KMS-11 (cell line): ENCODE data around the gene EIF2B2.

ENCODE experiments used
- H2AFZ ChIP-seq: fragments of 200-600 bp; sonication (generic); 2 replicates; pipeline ENCODE4 v1.6.1; 2016; ENCODE audit warnings: antibody characterized with exemption, mixed run types, low read depth
- H3K27ac ChIP-seq: fragments of 200-600 bp; sonication (generic); 2 replicates; pipeline ENCODE4 v1.6.1; 2016; ENCODE audit warnings: mild to moderate bottlenecking, mixed run types
- H3K27me3 ChIP-seq: fragments of 200-600 bp; sonication (generic); 2 replicates; pipeline ENCODE4 v1.6.1; 2017; ENCODE audit warnings: mild to moderate bottlenecking, low read depth, mixed run types, moderate library complexity; ENCODE audit not compliant: insufficient read depth
- H3K36me3 ChIP-seq: fragments of 200-600 bp; sonication (generic); 2 replicates; pipeline ENCODE4 v1.6.1; 2017; ENCODE audit warnings: mild to moderate bottlenecking, mixed run types; ENCODE audit not compliant: insufficient read depth
- H3K4me1 ChIP-seq: fragments of 200-600 bp; sonication (generic); 2 replicates; pipeline ENCODE4 v1.6.1; 2016; ENCODE audit warnings: mild to moderate bottlenecking, low read depth, mixed run types; ENCODE audit not compliant: poor library complexity, severe bottlenecking
- H3K4me2 ChIP-seq: fragments of 200-600 bp; sonication (generic); 2 replicates; pipeline ENCODE4 v1.7.0; 2016; ENCODE audit warnings: mild to moderate bottlenecking, mixed run types
- H3K4me3 ChIP-seq: fragments of 200-600 bp; sonication (generic); IDR thresholded peaks from 2 replicates; pipeline ENCODE4 v1.6.1; 2017; ENCODE audit warnings: low read depth, low read length, mixed read lengths; ENCODE audit not compliant: insufficient read depth
- H3K79me2 ChIP-seq: fragments of 200-600 bp; sonication (generic); 2 replicates; pipeline ENCODE4 v1.6.1; 2016; ENCODE audit warnings: low read depth, mixed run types; ENCODE audit not compliant: insufficient read depth
- H3K9ac ChIP-seq: fragments of 200-600 bp; sonication (generic); 2 replicates; pipeline ENCODE4 v1.6.1; 2016; ENCODE audit warnings: mild to moderate bottlenecking, mixed run types
- H4K20me1 ChIP-seq: fragments of 200-600 bp; sonication (generic); 2 replicates; pipeline ENCODE4 v1.6.1; 2016; ENCODE audit warnings: mild to moderate bottlenecking, mixed run types; ENCODE audit not compliant: insufficient read depth
- TF ChIP-seq, protein P1 (sequence below): fragments of 200-600 bp; sonication (generic); conservative IDR thresholded peaks from 2 replicates; pipeline ENCODE4 v1.6.1; 2017; ENCODE audit warnings: low read depth, mild to moderate bottlenecking, antibody characterized with exemption, low read length, moderate library complexity, mixed read lengths

Gene EIF2B2

DNA sequence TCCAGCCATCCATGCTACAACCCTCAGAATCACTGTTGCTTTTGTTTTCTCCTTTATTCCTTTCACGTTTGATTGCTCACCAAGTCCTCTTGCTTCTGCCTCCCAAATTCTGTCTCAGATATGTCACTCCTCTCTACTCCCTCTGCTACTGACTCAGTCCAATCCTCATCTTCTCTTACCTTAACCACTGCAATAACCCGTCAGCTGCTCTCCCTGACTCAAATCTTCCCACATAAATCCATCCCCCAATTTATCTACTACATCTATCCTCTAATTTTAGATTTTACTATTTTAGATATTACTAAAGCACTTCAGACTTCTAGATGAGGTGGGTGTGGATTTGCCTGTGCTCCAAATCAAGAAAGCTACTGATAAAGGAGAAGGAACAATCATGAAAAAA lies 23.2 kb downstream of the EIF2B2 start:
- H3K36me3 ChIP-seq: no peaks in the 10 kb centered on the region
- H4K20me1 ChIP-seq: no peaks in the 10 kb centered on the region
- H3K27ac ChIP-seq: no peak overlapping the region
- H3K79me2 ChIP-seq: no peaks in the 10 kb centered on the region
- no peaks in the 10 kb centered on the region for H3K27me3 ChIP-seq
- no peak overlapping the region for H3K4me3 ChIP-seq
- H3K9ac ChIP-seq: no peak overlapping the region
- TF ChIP-seq, protein P1, sequence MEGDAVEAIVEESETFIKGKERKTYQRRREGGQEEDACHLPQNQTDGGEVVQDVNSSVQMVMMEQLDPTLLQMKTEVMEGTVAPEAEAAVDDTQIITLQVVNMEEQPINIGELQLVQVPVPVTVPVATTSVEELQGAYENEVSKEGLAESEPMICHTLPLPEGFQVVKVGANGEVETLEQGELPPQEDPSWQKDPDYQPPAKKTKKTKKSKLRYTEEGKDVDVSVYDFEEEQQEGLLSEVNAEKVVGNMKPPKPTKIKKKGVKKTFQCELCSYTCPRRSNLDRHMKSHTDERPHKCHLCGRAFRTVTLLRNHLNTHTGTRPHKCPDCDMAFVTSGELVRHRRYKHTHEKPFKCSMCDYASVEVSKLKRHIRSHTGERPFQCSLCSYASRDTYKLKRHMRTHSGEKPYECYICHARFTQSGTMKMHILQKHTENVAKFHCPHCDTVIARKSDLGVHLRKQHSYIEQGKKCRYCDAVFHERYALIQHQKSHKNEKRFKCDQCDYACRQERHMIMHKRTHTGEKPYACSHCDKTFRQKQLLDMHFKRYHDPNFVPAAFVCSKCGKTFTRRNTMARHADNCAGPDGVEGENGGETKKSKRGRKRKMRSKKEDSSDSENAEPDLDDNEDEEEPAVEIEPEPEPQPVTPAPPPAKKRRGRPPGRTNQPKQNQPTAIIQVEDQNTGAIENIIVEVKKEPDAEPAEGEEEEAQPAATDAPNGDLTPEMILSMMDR: no peak
- no peak overlapping the region for H2AFZ ChIP-seq
- H3K4me2 ChIP-seq: no peak overlapping the region
- no peaks in the 10 kb centered on the region for H3K4me1 ChIP-seq

- Histone ChIP-seq H3K79me2 (no peaks in the 10 kb centered on the region), H3K4me1 (no peaks in the 10 kb centered on the region), H2AFZ (no peak overlapping the region), H4K20me1 (no peaks in the 10 kb centered on the region), H3K36me3 (no peaks in the 10 kb centered on the region), H3K27ac (no peak overlapping the region), H3K27me3 (no peaks in the 10 kb centered on the region), H3K4me3 (no peak overlapping the region), H3K4me2 (no peak overlapping the region), H3K9ac (no peak overlapping the region)
- TF ChIP-seq, protein P1: no peak
Measured at GRCh38 chr14:75030147-75030546, 27.4 kb downstream of the EIF2B2 start.

DNA sequence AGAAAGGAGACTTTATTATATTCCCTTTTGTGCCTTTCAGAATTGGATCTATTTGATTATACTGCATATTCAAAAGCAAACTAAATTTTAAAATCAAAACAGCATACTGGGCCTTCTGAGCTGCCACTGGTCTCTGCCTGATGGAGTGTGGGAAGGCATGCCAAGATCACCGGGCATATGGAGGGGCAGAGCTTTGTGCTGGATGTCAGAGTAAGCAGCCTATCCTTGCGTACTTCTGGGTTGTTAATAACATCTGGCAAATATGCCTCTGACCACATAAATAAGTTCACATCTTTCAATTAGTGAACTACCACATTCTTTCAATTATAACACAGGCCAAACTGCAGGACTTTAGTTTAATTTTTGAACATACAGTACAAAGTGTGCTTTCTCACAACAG lies 30.2 kb downstream of the EIF2B2 start:
- Histone ChIP-seq H3K27ac (no peak overlapping the region), H3K27me3 (no peaks in the 10 kb centered on the region), H3K4me2 (no peak overlapping the region), H3K9ac (no peak overlapping the region), H3K79me2 (no peaks in the 10 kb centered on the region), H3K4me3 (no peak overlapping the region), H3K4me1 (no peaks in the 10 kb centered on the region), H2AFZ (no peak overlapping the region), H4K20me1 (no peaks in the 10 kb centered on the region), H3K36me3 (no peaks in the 10 kb centered on the region)
- TF ChIP-seq, protein P1: no peak

- no peaks in the 10 kb centered on the region for H3K36me3 ChIP-seq
- H3K27ac ChIP-seq: no peak overlapping the region
- no peak overlapping the region for H2AFZ ChIP-seq
- TF ChIP-seq, protein P1: no peak
- no peaks in the 10 kb centered on the region for H3K27me3 ChIP-seq
- no peak overlapping the region for H3K9ac ChIP-seq
- no peaks in the 10 kb centered on the region; the same call in 1 of the 2 replicates for H3K79me2 ChIP-seq
- H3K4me2 ChIP-seq: no peak overlapping the region
- H3K4me3 ChIP-seq: no peak overlapping the region
- H3K4me1 ChIP-seq: peaks cover 38% of the 10 kb centered on the region
- H4K20me1 ChIP-seq: no peaks in the 10 kb centered on the region
Measured at GRCh38 chr14:75040507-75040906, 37.8 kb downstream of the EIF2B2 start.
